IMR-90 (cell line): Measurements from ENCODE around the gene CHD3. TPM values are rescaled to one million over a fixed set of nuclear protein-coding genes. Genes with fewer than 3 reads are reported as not detected.

Experiments used
- ATAC-seq: fragments of 200-7000 bp; cut with Tn5 transposase; 2 replicates; pipeline ENCODE4 v1.9.1; 2020; ENCODE audit warnings: low read depth, mild to moderate bottlenecking, moderate library complexity
- BruUV-seq: library from RNA; stranded (reverse); fragments of 400-500 nt; replicated peaks from 2 replicates; lab custom pipeline; 2021; lab: Mats Ljungman, UMichigan
- CTCF ChIA-PET: fragments of 300-600 bp; formaldehyde crosslinking; extraction: SDS; loops from one replicate; lab custom pipeline; 2021; ENCODE audit warnings: antibody characterized with exemption; lab: Yijun Ruan, JAX
- POLR2A ChIA-PET: fragments of 300-600 bp; sonication (Branson Sonifier 250); formaldehyde crosslinking; loops from one replicate; lab custom pipeline; 2022; ENCODE audit warnings: antibody characterized with exemption; ENCODE audit not compliant: unreplicated experiment; lab: Charles Lee
- DNase-seq: peaks from one replicate; pipeline ENCODE4 v3.0.0; 2013
- H2AFZ ChIP-seq: replicated peaks from 2 replicates; pipeline ENCODE3; 2013; ENCODE audit warnings: low read length, mild to moderate bottlenecking; ENCODE audit not compliant: poor library complexity
- H2AK5ac ChIP-seq: 2 replicates; pipeline ENCODE4 v1.6.1; 2013; ENCODE audit warnings: low read depth, low read length, inconsistent platforms
- H2AK9ac ChIP-seq: replicated peaks from 2 replicates; pipeline ENCODE3; 2013; ENCODE audit warnings: mild to moderate bottlenecking, low read depth, low read length, moderate library complexity; ENCODE audit not compliant: poor library complexity
- H2BK120ac ChIP-seq: 2 replicates; pipeline ENCODE4 v1.6.1; 2013; ENCODE audit warnings: low read depth, low read length, inconsistent platforms
- H2BK15ac ChIP-seq: 3 replicates; pipeline ENCODE4 v1.6.1; 2013; ENCODE audit warnings: low read depth, low read length, inconsistent platforms
- H2BK20ac ChIP-seq: 2 replicates; pipeline ENCODE4 v1.6.1; 2013; ENCODE audit warnings: low read depth, mild to moderate bottlenecking, inconsistent platforms, low read length, moderate library complexity
- H2BK5ac ChIP-seq: 2 replicates; pipeline ENCODE4 v1.6.1; 2013; ENCODE audit warnings: mild to moderate bottlenecking, low read depth, low read length, inconsistent platforms; ENCODE audit not compliant: poor library complexity, severe bottlenecking
- H3K14ac ChIP-seq: replicated peaks from 2 replicates; pipeline ENCODE4 v1.6.1; 2013; ENCODE audit warnings: low read depth, low read length, inconsistent platforms
- H3K18ac ChIP-seq: 2 replicates; pipeline ENCODE4 v1.6.1; 2013; ENCODE audit warnings: low read depth, low read length, control low read depth
- H3K23ac ChIP-seq: 2 replicates; pipeline ENCODE4 v1.6.1; 2013; ENCODE audit warnings: low read depth, low read length, inconsistent platforms
- H3K27ac ChIP-seq: 2 replicates; pipeline ENCODE4 v1.5.1; 2013; ENCODE audit warnings: mild to moderate bottlenecking, control low read depth, low read length; ENCODE audit not compliant: insufficient read depth
- H3K27me3 ChIP-seq: 2 replicates; pipeline ENCODE4 v1.6.1; 2013; ENCODE audit warnings: low read length; ENCODE audit not compliant: control insufficient read depth, insufficient read depth
- H3K36me3 ChIP-seq: 2 replicates; pipeline ENCODE4 v1.6.1; 2013; ENCODE audit warnings: low read length, mixed read lengths; ENCODE audit not compliant: control insufficient read depth, insufficient read depth
- H3K4ac ChIP-seq: 2 replicates; pipeline ENCODE4 v1.6.1; 2013; ENCODE audit warnings: low read depth, low read length, inconsistent platforms
- H3K4me1 ChIP-seq: 2 replicates; pipeline ENCODE4 v1.6.1; 2013; ENCODE audit warnings: low read length, mixed read lengths; ENCODE audit not compliant: control insufficient read depth, insufficient read depth
- H3K4me2 ChIP-seq: 2 replicates; pipeline ENCODE4 v1.6.1; 2013; ENCODE audit warnings: low read depth, mild to moderate bottlenecking, control low read depth, low read length, moderate library complexity
- H3K4me3 ChIP-seq: 2 replicates; pipeline ENCODE4 v1.5.1; 2013; ENCODE audit warnings: low read depth, mild to moderate bottlenecking, control low read depth, low read length, moderate library complexity; ENCODE audit not compliant: insufficient read depth
- H3K56ac ChIP-seq: 2 replicates; pipeline ENCODE4 v1.6.1; 2013; ENCODE audit warnings: low read length, inconsistent platforms; ENCODE audit not compliant: insufficient read depth; ENCODE audit errors: extremely low read depth
- H3K79me1 ChIP-seq, 2 experiments: 2 replicates each; pipeline ENCODE4 v1.6.1; 2013; ENCODE audit warnings: low read length in 2 of 2, inconsistent platforms in 1 of 2, low read depth in 1 of 2
- H3K9ac ChIP-seq: 2 replicates; pipeline ENCODE4 v1.6.1; 2013; ENCODE audit warnings: low read depth, low read length, control low read depth
- H3K9me1 ChIP-seq: 2 replicates; pipeline ENCODE4 v1.6.1; 2013; ENCODE audit warnings: low read length, inconsistent platforms; ENCODE audit not compliant: insufficient read depth
- H3K9me3 ChIP-seq: 2 replicates; pipeline ENCODE4 v1.6.1; 2013; ENCODE audit warnings: low read length; ENCODE audit not compliant: control insufficient read depth, insufficient read depth
- H4K20me1 ChIP-seq: 2 replicates; pipeline ENCODE4 v1.6.1; 2013; ENCODE audit warnings: low read length, inconsistent platforms; ENCODE audit not compliant: insufficient read depth
- H4K5ac ChIP-seq: 2 replicates; pipeline ENCODE4 v1.6.1; 2013; ENCODE audit warnings: mild to moderate bottlenecking, low read depth, low read length, control low read depth
- H4K8ac ChIP-seq, 2 experiments: 2 replicates each; pipeline ENCODE4 v1.6.1; 2013; ENCODE audit warnings: low read depth in 2 of 2, low read length in 2 of 2, control low read depth in 1 of 2, inconsistent platforms in 1 of 2
- H4K91ac ChIP-seq: 2 replicates; pipeline ENCODE4 v1.6.1; 2013; ENCODE audit warnings: low read depth, low read length, inconsistent platforms; ENCODE audit not compliant: insufficient read depth
- MAZ ChIP-seq: IDR thresholded peaks from 2 replicates; pipeline ENCODE4 v1.6.1; 2012; ENCODE audit warnings: low read depth, mild to moderate bottlenecking, low read length, improper control_type of control experiment, moderate library complexity, borderline replicate concordance
- NFE2L2 ChIP-seq: fragments of 150-350 bp; IDR thresholded peaks from 2 replicates; pipeline ENCODE4 v1.6.1; 2016; ENCODE audit warnings: low read depth, mild to moderate bottlenecking, low read length
- WGBS, 2 experiments: methylation state at CpG; one replicate each; pipeline versions ENCODE4 v1.1.5 to v1.1.7; 2013; ENCODE audit warnings: missing lambda C conversion rate in 2 of 2; ENCODE audit not compliant: insufficient read length in 1 of 2; ENCODE audit errors: extremely low coverage in 2 of 2; 5-methylcytosine and 5-hydroxymethylcytosine counted together
- dilution Hi-C: fragments of 300-500 bp; cut with HindIII; formaldehyde crosslinking; loops from one replicate; pipeline ENCODE4 v1.14.3; 2018; ENCODE audit warnings: low sequenced_read_pairs; ENCODE audit not compliant: unreplicated experiment
- in situ Hi-C: fragments of 300-500 bp; cut with MboI; formaldehyde crosslinking; loops from 3 replicates; pipeline ENCODE4 v1.14.3; 2019; ENCODE audit warnings: low sequenced_read_pairs, inconsistent platforms, mixed read lengths
- intact Hi-C: fragments of 100-400 bp; cut with micrococcal nuclease; formaldehyde crosslinking; loops from 2 replicates; pipeline ENCODE4 v1.10.0; 2022
- polyA plus RNA-seq, 3 experiments: library from polyadenylated mRNA; depleted of rRNA; stranded (reverse); fragments of >200 nt; gene quantifications; 2 replicates each; pipeline ENCODE4 v1.2.3, GENCODE V29; 2012; ENCODE audit warnings: low replicate concordance in 1 of 3
- total RNA-seq: library from RNA; depleted of rRNA; stranded (reverse); fragments of >200 nt; gene quantifications from 2 replicates; pipeline ENCODE4 v1.2.3, GENCODE V29; 2012

The CHD3 gene
- total and polyA plus RNA-seq, 2 of the 4 experiments (the other 2 are of a cell fraction) = 65.4 to 78.1 TPM

- CTCF ChIA-PET = no interaction called here
- intact Hi-C loops = no loop called here
- BruUV-seq = no TSS peak
Measured at GRCh38 chr17:7946441-7946840, 57.9 kb downstream of the CHD3 start.

More at GRCh38 chr17:7946441-7946840, 57.9 kb downstream of the CHD3 start:
- Histone ChIP-seq H3K18ac (no peak overlapping the region), H3K9ac (no peak overlapping the region), H3K27me3 (no peaks in the 10 kb centered on the region), H3K23ac (no peak overlapping the region), H2BK15ac (no peak overlapping the region), H2AFZ (no peak overlapping the region), H3K9me1 (no peaks in the 10 kb centered on the region), H3K4ac (no peak overlapping the region), H3K56ac (no peak overlapping the region), H2BK120ac (no peak overlapping the region), H3K27ac (no peak overlapping the region), H2AK9ac (no peak overlapping the region), H3K36me3 (peaks cover 55% of the 10 kb centered on the region), H4K91ac (no peak overlapping the region), H4K8ac (no peak overlapping the region), H2BK20ac (no peak overlapping the region), H2BK5ac (no peak overlapping the region), H3K4me3 (no peak overlapping the region), H3K9me3 (no peaks in the 10 kb centered on the region), H4K20me1 (no peaks in the 10 kb centered on the region), H4K5ac (no peak overlapping the region), H3K4me1 (no peaks in the 10 kb centered on the region), H3K79me1 (no peaks in the 10 kb centered on the region; a peak in 1 of 4 replicates), H2AK5ac (no peak overlapping the region), H3K14ac (no peak overlapping the region), H3K4me2 (no peak overlapping the region)
- WGBS, 2 experiments = 100% methylated on average over 2 of the region's 5 CpGs; no CpG with 5 or more reads in 1 of the 2 experiments
- dilution Hi-C loops (no loop called here), in situ Hi-C loops (no loop called here)
- ATAC-seq = no peak
- no peak for DNase-seq
- no peak for TF ChIP-seq NFE2L2
- TF ChIP-seq MAZ = no peak
- POLR2A ChIA-PET = interaction anchor here (0.6 kb wide), 1 partner anchor 15 kb away, joined by 9 read pairs; the partner anchor contains the start of gene TRAPPC1
